ENCODE results near the gene SLX9. TPM values are rescaled to one million over a fixed set of nuclear protein-coding genes. Genes with fewer than 3 reads are reported as not detected.

SLX9 gene
- total RNA-seq, 1 donor from 2014 or later, result 33.3 TPM

GRCh38 chr21:44900559-44901251 is 39.1 kb upstream of the SLX9 start:
- Mint-ChIP-seq H3K27me3 (peaks cover 7% of the 10 kb centered on the region), H3K36me3 (no peaks in the 10 kb centered on the region), H3K4me1 (ENCODE audit: unreplicated experiment) (peaks cover 4% of the 10 kb centered on the region), H3K4me3 (no peak overlapping the region), H3K9me3 (no peaks in the 10 kb centered on the region), H3K27ac (no peak overlapping the region)
- no peak for TF ChIP-seq CTCF (conservative IDR thresholded peaks at IDR 0.05)
- DNase-seq (ENCODE audit: extremely low spot score, unreplicated experiment), result no peak

- H3K4me1 Mint-ChIP-seq (ENCODE audit: unreplicated experiment), result peaks cover 4% of the 10 kb centered on the region
- DNase-seq (ENCODE audit: extremely low spot score, unreplicated experiment), result no peak
- no peaks in the 10 kb centered on the region for H3K36me3 Mint-ChIP-seq
- H3K4me3 Mint-ChIP-seq, result no peak overlapping the region
- H3K9me3 Mint-ChIP-seq, result no peaks in the 10 kb centered on the region
- peaks cover 10% of the 10 kb centered on the region for H3K27me3 Mint-ChIP-seq
- no peak for TF ChIP-seq CTCF (conservative IDR thresholded peaks at IDR 0.05)
- H3K27ac Mint-ChIP-seq, result no peak overlapping the region
These were observed 38.3 kb upstream of the SLX9 start for GRCh38 chr21:44901391-44902074.

- Mint-ChIP-seq H3K27me3 (peaks cover 11% of the 10 kb centered on the region), H3K27ac (no peak overlapping the region), H3K4me3 (no peak overlapping the region), H3K4me1 (ENCODE audit: unreplicated experiment) (peaks cover 4% of the 10 kb centered on the region), H3K36me3 (no peaks in the 10 kb centered on the region), H3K9me3 (no peaks in the 10 kb centered on the region)
- TF ChIP-seq CTCF (conservative IDR thresholded peaks at IDR 0.05), result no peak
- no peak for DNase-seq (ENCODE audit: extremely low spot score, unreplicated experiment)
These were observed 37.4 kb upstream of the SLX9 start for GRCh38 chr21:44902268-44903049.

GRCh38 chr21:44903050-44903685 is 36.7 kb upstream of the SLX9 start:
- H3K36me3 Mint-ChIP-seq, result no peaks in the 10 kb centered on the region
- TF ChIP-seq CTCF (conservative IDR thresholded peaks at IDR 0.05), result no peak
- H3K4me3 Mint-ChIP-seq, result no peak overlapping the region
- no peak for DNase-seq (ENCODE audit: extremely low spot score, unreplicated experiment)
- H3K4me1 Mint-ChIP-seq (ENCODE audit: unreplicated experiment), result peaks cover 4% of the 10 kb centered on the region
- H3K9me3 Mint-ChIP-seq, result no peaks in the 10 kb centered on the region
- H3K27me3 Mint-ChIP-seq, result peaks cover 11% of the 10 kb centered on the region
- H3K27ac Mint-ChIP-seq, result no peak overlapping the region

GRCh38 chr21:44903689-44904088 is 36.1 kb upstream of the SLX9 start:
- no peaks in the 10 kb centered on the region for H3K9me3 Mint-ChIP-seq
- no peak overlapping the region for H3K4me3 Mint-ChIP-seq

More at GRCh38 chr21:44903689-44904088, 36.1 kb upstream of the SLX9 start:
- DNase-seq (ENCODE audit: extremely low spot score, unreplicated experiment), result no peak
- Mint-ChIP-seq H3K27ac (no peak overlapping the region), H3K36me3 (no peaks in the 10 kb centered on the region), H3K4me1 (ENCODE audit: unreplicated experiment) (peaks cover 3% of the 10 kb centered on the region), H3K27me3 (peaks cover 12% of the 10 kb centered on the region)
- no peak for TF ChIP-seq CTCF (conservative IDR thresholded peaks at IDR 0.05)

All from type B pancreatic cell (in vitro differentiated cells).